RWPE2 (cell line): ENCODE results near the gene GSTP1.

Source experiments
- ATAC-seq: fragments of 200-7000 bp; cut with Tn5 transposase; 3 replicates; pipeline ENCODE4 v1.9.1; 2021; ENCODE audit warnings: low read depth
- DNase-seq: peaks from one replicate; pipeline ENCODE4 v3.0.0-alpha.2; 2020; ENCODE audit warnings: low spot score
- H3K27ac ChIP-seq: fragments of 450-650 bp; 2 replicates; pipeline ENCODE4 v1.5.1; 2017; ENCODE audit warnings: mild to moderate bottlenecking; ENCODE audit not compliant: poor library complexity, severe bottlenecking
- H3K27me3 ChIP-seq: fragments of 250-450 bp; sonication (Bioruptor Pico); 2 replicates; pipeline ENCODE4 v1.5.1; 2021; ENCODE audit warnings: mild to moderate bottlenecking, moderate library complexity; ENCODE audit not compliant: insufficient read depth, poor library complexity, severe bottlenecking
- H3K36me3 ChIP-seq: fragments of 250-450 bp; sonication (Bioruptor Pico); 2 replicates; pipeline ENCODE4 v1.5.1; 2020; ENCODE audit warnings: low read depth, mild to moderate bottlenecking, moderate library complexity
- H3K4me1 ChIP-seq: fragments of 250-450 bp; sonication (Bioruptor Pico); 2 replicates; pipeline ENCODE4 v1.5.1; 2021; ENCODE audit warnings: mild to moderate bottlenecking, moderate library complexity; ENCODE audit not compliant: insufficient read depth, poor library complexity, severe bottlenecking
- H3K4me3 ChIP-seq: fragments of 250-450 bp; sonication (Bioruptor Pico); 2 replicates; pipeline ENCODE4 v1.5.1; 2021; ENCODE audit warnings: mild to moderate bottlenecking, moderate library complexity; ENCODE audit not compliant: severe bottlenecking
- H3K9me3 ChIP-seq: fragments of 250-450 bp; sonication (Bioruptor Pico); 2 replicates; pipeline ENCODE4 v1.5.1; 2021; ENCODE audit warnings: mild to moderate bottlenecking, moderate library complexity; ENCODE audit not compliant: severe bottlenecking
- CTCF ChIP-seq: fragments of 450-650 bp; IDR thresholded peaks from one replicate; pipeline ENCODE4 v1.5.1; 2017; ENCODE audit warnings: mild to moderate bottlenecking, moderate library complexity; ENCODE audit not compliant: poor library complexity, severe bottlenecking

Gene GSTP1

GRCh38 chr11:67635231-67635521 lies 51.6 kb downstream of the GSTP1 start:
- Histone ChIP-seq H3K27ac (no peak overlapping the region), H3K4me1 (no peaks in the 10 kb centered on the region), H3K9me3 (no peaks in the 10 kb centered on the region), H3K27me3 (no peaks in the 10 kb centered on the region), H3K36me3 (no peaks in the 10 kb centered on the region), H3K4me3 (no peak overlapping the region)
- no peak for DNase-seq
- ATAC-seq: no peak
- no peak for TF ChIP-seq CTCF
